H1 (cell line): Measurements from ENCODE around the gene SMTN. TPM values are rescaled to one million over a fixed set of nuclear protein-coding genes. Genes with fewer than 3 reads are reported as not detected.

Experiments used
- CTCF ChIA-PET: fragments of 300-600 bp; sonication (Branson Sonifier 250); formaldehyde crosslinking; loops from one replicate; lab custom pipeline; 2021; ENCODE audit not compliant: partially characterized antibody; lab: Charles Lee
- POLR2A ChIA-PET: fragments of 300-600 bp; sonication (Branson Sonifier 250); formaldehyde crosslinking; loops from one replicate; lab custom pipeline; 2021; ENCODE audit warnings: inconsistent platforms; ENCODE audit not compliant: partially characterized antibody; lab: Charles Lee
- DNase-seq, 2 experiments: peaks; one replicate each; pipeline versions ENCODE4 v3.0.0 to v3.0.0-alpha.2; 2010 to 2022; ENCODE audit warnings: low spot score in 2 of 2, low read depth in 1 of 2, mixed read lengths in 1 of 2
- FAIRE-seq: peaks from 2 replicates; lab custom pipeline; 2011; peaks lifted over from hg19 to GRCh38; lab: Jason Lieb, UNC
- H2AFZ ChIP-seq: 2 replicates; pipeline ENCODE4 v1.8.1; 2012; ENCODE audit warnings: low read length, inconsistent platforms
- H2AK5ac ChIP-seq: 2 replicates; pipeline ENCODE4 v1.6.1; 2013; ENCODE audit warnings: low read depth, low read length
- H2BK120ac ChIP-seq: replicated peaks from 2 replicates; pipeline ENCODE3; 2013; ENCODE audit warnings: low read depth, low read length, inconsistent platforms
- H2BK12ac ChIP-seq: 2 replicates; pipeline ENCODE4 v1.6.1; 2013; ENCODE audit warnings: low read depth, low read length
- H2BK15ac ChIP-seq: 2 replicates; pipeline ENCODE4 v1.6.1; 2013; ENCODE audit warnings: low read length
- H2BK20ac ChIP-seq: 2 replicates; pipeline ENCODE4 v1.6.1; 2013; ENCODE audit warnings: low read length
- H2BK5ac ChIP-seq: 2 replicates; pipeline ENCODE4 v1.6.1; 2013; ENCODE audit warnings: low read depth, low read length
- H3K14ac ChIP-seq: 2 replicates; pipeline ENCODE4 v1.6.1; 2013; ENCODE audit warnings: inconsistent platforms; ENCODE audit not compliant: insufficient read length
- H3K18ac ChIP-seq: 2 replicates; pipeline ENCODE4 v1.6.1; 2013; ENCODE audit warnings: low read length; ENCODE audit errors: extremely low read depth
- H3K23ac ChIP-seq: 2 replicates; pipeline ENCODE4 v1.6.1; 2013; ENCODE audit warnings: inconsistent platforms; ENCODE audit not compliant: insufficient read length
- H3K23me2 ChIP-seq: 2 replicates; pipeline ENCODE4 v1.6.1; 2013; ENCODE audit warnings: low read depth, low read length
- H3K27ac ChIP-seq: 2 replicates; pipeline ENCODE4 v1.6.1; 2011; ENCODE audit warnings: low read depth, low read length, inconsistent platforms
- H3K27me3 ChIP-seq, 4 experiments: replicated peaks in 1 of 4; 1 replicate in 1 of 4; 2 replicates in 3 of 4; pipeline versions ENCODE4 v1.6.1 to v1.8.1; 2011 to 2013; ENCODE audit warnings: low read length in 3 of 4, mild to moderate bottlenecking in 3 of 4, inconsistent platforms in 2 of 4, mixed read lengths in 2 of 4, moderate library complexity in 1 of 4; ENCODE audit not compliant: control insufficient read depth in 3 of 4, insufficient read depth in 3 of 4; ENCODE audit errors: extremely low read depth in 1 of 4
- H3K36me3 ChIP-seq, 4 experiments: 2 replicates each; pipeline versions ENCODE4 v1.6.1 to v1.8.1; 2011 to 2013; ENCODE audit warnings: mild to moderate bottlenecking in 4 of 4, low read length in 3 of 4, moderate library complexity in 2 of 4, control low read depth in 1 of 4, inconsistent platforms in 1 of 4; ENCODE audit not compliant: insufficient read depth in 4 of 4, control insufficient read depth in 2 of 4
- H3K4ac ChIP-seq: replicated peaks from 2 replicates; pipeline ENCODE3; 2013; ENCODE audit warnings: low read length, low read depth, mixed read lengths, inconsistent platforms; ENCODE audit not compliant: insufficient read length
- H3K4me1 ChIP-seq, 4 experiments: replicated peaks in 1 of 4; 1 replicate in 1 of 4; 2 replicates in 3 of 4; pipeline versions ENCODE4 v1.6.1 to v1.8.1; 2011 to 2013; ENCODE audit warnings: low read length in 3 of 4, inconsistent platforms in 2 of 4, mixed read lengths in 1 of 4; ENCODE audit not compliant: insufficient read depth in 4 of 4, control insufficient read depth in 3 of 4
- H3K4me2 ChIP-seq, 2 experiments: 2 replicates each; pipeline versions ENCODE4 v1.6.1 to v1.8.1; 2011 to 2013; ENCODE audit warnings: low read depth in 2 of 2, low read length in 2 of 2, control low read depth in 1 of 2, inconsistent platforms in 1 of 2, mild to moderate bottlenecking in 1 of 2; ENCODE audit not compliant: insufficient read depth in 1 of 2
- H3K4me3 ChIP-seq, 4 experiments: fragments of 200-600, 300-600 bp in 1 of 4; sonication (generic), shearing (Covaris generic), sonication (Bioruptor Twin) in 1 of 4; 2 replicates each; pipeline versions ENCODE4 v1.5.1 to v1.8.1; 2011 to 2016; ENCODE audit warnings: low read length in 4 of 4, low read depth in 3 of 4, control low read depth in 2 of 4, inconsistent platforms in 2 of 4, mild to moderate bottlenecking in 2 of 4, mixed read lengths in 1 of 4, moderate library complexity in 1 of 4; ENCODE audit not compliant: insufficient read depth in 2 of 4; ENCODE audit errors: extremely low read depth in 1 of 4
- H3K56ac ChIP-seq: replicated peaks from 2 replicates; pipeline ENCODE3; 2013; ENCODE audit warnings: low read depth, mild to moderate bottlenecking, mixed read lengths, low read length, inconsistent platforms; ENCODE audit not compliant: insufficient read length
- H3K79me1 ChIP-seq: 2 replicates; pipeline ENCODE4 v1.6.1; 2013; ENCODE audit warnings: low read depth, low read length, control low read depth
- H3K79me2 ChIP-seq, 2 experiments: 2 replicates each; pipeline versions ENCODE4 v1.6.1 to v1.8.1; 2012 to 2013; ENCODE audit warnings: low read length in 2 of 2, mild to moderate bottlenecking in 2 of 2, inconsistent platforms in 1 of 2; ENCODE audit not compliant: insufficient read depth in 2 of 2, control insufficient read depth in 1 of 2
- H3K9ac ChIP-seq, 4 experiments: replicated peaks in 1 of 4; 1 replicate in 1 of 4; 2 replicates in 3 of 4; pipeline versions ENCODE4 v1.6.1 to v1.8.1; 2011 to 2013; ENCODE audit warnings: low read depth in 3 of 4, low read length in 3 of 4, control low read depth in 2 of 4, mild to moderate bottlenecking in 2 of 4, moderate library complexity in 2 of 4, inconsistent platforms in 1 of 4; ENCODE audit errors: extremely low read depth in 1 of 4
- H3K9me3 ChIP-seq, 2 experiments: 2 replicates each; pipeline versions ENCODE4 v1.6.1 to v1.8.1; 2012 to 2013; ENCODE audit warnings: mild to moderate bottlenecking in 2 of 2, moderate library complexity in 2 of 2, control low read depth in 1 of 2, inconsistent platforms in 1 of 2, low read depth in 1 of 2, low read length in 1 of 2, mixed read lengths in 1 of 2; ENCODE audit not compliant: insufficient read depth in 2 of 2
- H4K20me1 ChIP-seq, 2 experiments: replicated peaks in 1 of 2; 2 replicates each; pipeline versions ENCODE3 to v1.8.1; 2011 to 2013; ENCODE audit warnings: inconsistent platforms in 2 of 2, low read length in 2 of 2, mild to moderate bottlenecking in 1 of 2; ENCODE audit not compliant: insufficient read depth in 2 of 2, control insufficient read depth in 1 of 2
- H4K5ac ChIP-seq: 2 replicates; pipeline ENCODE4 v1.6.1; 2013; ENCODE audit warnings: low read length, low read depth, mixed read lengths, inconsistent platforms; ENCODE audit not compliant: insufficient read length
- H4K8ac ChIP-seq: 2 replicates; pipeline ENCODE4 v1.8.0; 2013; ENCODE audit warnings: mild to moderate bottlenecking, moderate library complexity, low read length, inconsistent platforms; ENCODE audit not compliant: insufficient read depth; ENCODE audit errors: extremely low read depth
- H4K91ac ChIP-seq: replicated peaks from 2 replicates; pipeline ENCODE3; 2013; ENCODE audit warnings: low read length, mixed read lengths, inconsistent platforms; ENCODE audit not compliant: insufficient read length
- BCL11A ChIP-seq, 2 experiments: IDR thresholded peaks; one replicate each; pipeline ENCODE4 v1.6.1; 2011; ENCODE audit warnings: low read depth in 2 of 2, low read length in 2 of 2, mild to moderate bottlenecking in 2 of 2
- BRCA1 ChIP-seq: IDR thresholded peaks from 2 replicates; pipeline ENCODE4 v1.6.1; 2012; ENCODE audit warnings: low read depth, low read length, improper control_type of control experiment
- CBX8 ChIP-seq: fragments of 300-800, 300-1000 bp; sonication (generic); IDR thresholded peaks from 2 replicates; pipeline ENCODE4 v1.7.1; 2016; ENCODE audit warnings: low read depth, low read length, borderline replicate concordance
- EZH2 ChIP-seq: fragments of 200-600 bp; sonication (generic); IDR thresholded peaks from 2 replicates; pipeline ENCODE4 v1.7.1; 2012; ENCODE audit warnings: low read depth, mild to moderate bottlenecking, moderate library complexity, low read length, inconsistent platforms; ENCODE audit not compliant: severe bottlenecking
- HDAC2 ChIP-seq, 2 experiments: fragments of 300-600 bp in 1 of 2; sonication (generic) in 1 of 2; IDR thresholded peaks; 2 replicates each; pipeline ENCODE4 v1.6.1; 2011 to 2012; ENCODE audit warnings: low read depth in 2 of 2, low read length in 2 of 2, mild to moderate bottlenecking in 2 of 2, moderate library complexity in 2 of 2, borderline replicate concordance in 1 of 2, inconsistent platforms in 1 of 2
- KDM5A ChIP-seq: fragments of 200-600 bp; IDR thresholded peaks from 2 replicates; pipeline ENCODE4 v1.7.1; 2012; ENCODE audit warnings: mild to moderate bottlenecking, low read length, inconsistent platforms, mixed read lengths
- RNF2 ChIP-seq: fragments of 200-900, 300-1000 bp; sonication (generic); IDR thresholded peaks from 2 replicates; pipeline ENCODE4 v1.7.1; 2016; ENCODE audit warnings: borderline replicate concordance, low read depth, mild to moderate bottlenecking, antibody characterized with exemption, low read length; ENCODE audit not compliant: poor library complexity, severe bottlenecking; ENCODE audit errors: missing control alignments
- SIX5 ChIP-seq: IDR thresholded peaks from 2 replicates; pipeline ENCODE4 v1.6.1; 2011; ENCODE audit warnings: mild to moderate bottlenecking, low read depth, low read length
- SP1 ChIP-seq: IDR thresholded peaks from 2 replicates; pipeline ENCODE4 v1.6.1; 2011; ENCODE audit warnings: low read depth, low read length
- SRF ChIP-seq: IDR thresholded peaks from 2 replicates; pipeline ENCODE4 v1.6.1; 2011; ENCODE audit warnings: mild to moderate bottlenecking, low read depth, low read length, moderate library complexity
- WGBS, 2 experiments: shearing (Covaris generic) in 1 of 2; methylation state at CpG; one replicate each; pipeline versions ENCODE4 v1.1.6 to v1.1.7; 2013 to 2015; ENCODE audit warnings: low lambda C conversion rate in 2 of 2, mixed read lengths in 2 of 2, inconsistent platforms in 1 of 2, low coverage in 1 of 2, missing lambda C conversion rate in 1 of 2; ENCODE audit not compliant: insufficient replicate concordance in 2 of 2, insufficient coverage in 1 of 2, insufficient read length in 1 of 2; ENCODE audit errors: extremely low coverage in 1 of 2, missing lambda C conversion rate in 1 of 2; 5-methylcytosine and 5-hydroxymethylcytosine counted together
- polyA plus RNA-seq, 7 experiments: library from polyadenylated mRNA; depleted of rRNA in 3 of 7; stranded (reverse) in 5 of 7; unstranded in 2 of 7; fragments of >200 nt in 5 of 7; fragments of 200-250 nt in 2 of 7; gene quantifications; 1 replicate in 5 of 7; 2 replicates in 1 of 7; 4 replicates in 1 of 7; pipeline versions ENCODE4 v1.2.1 to v1.2.3, GENCODE V29; 2011 to 2013; ENCODE audit warnings: missing spikeins in 2 of 7, mixed read lengths in 2 of 7
- total RNA-seq: library from RNA; stranded (reverse); fragmentation: NEBNext Ultra II Directional; extraction: Animal tissue kit (Norgen Biotek cat#: 25700); gene quantifications from 2 replicates; pipeline ENCODE4 v1.2.1, GENCODE V29; 2021

Gene SMTN
- total and polyA plus RNA-seq, 2 of the 8 experiments (the other 6 are each of a cell fraction or from before 2014, with no cell fraction given): 12.3 to 20.8 TPM

DNA sequence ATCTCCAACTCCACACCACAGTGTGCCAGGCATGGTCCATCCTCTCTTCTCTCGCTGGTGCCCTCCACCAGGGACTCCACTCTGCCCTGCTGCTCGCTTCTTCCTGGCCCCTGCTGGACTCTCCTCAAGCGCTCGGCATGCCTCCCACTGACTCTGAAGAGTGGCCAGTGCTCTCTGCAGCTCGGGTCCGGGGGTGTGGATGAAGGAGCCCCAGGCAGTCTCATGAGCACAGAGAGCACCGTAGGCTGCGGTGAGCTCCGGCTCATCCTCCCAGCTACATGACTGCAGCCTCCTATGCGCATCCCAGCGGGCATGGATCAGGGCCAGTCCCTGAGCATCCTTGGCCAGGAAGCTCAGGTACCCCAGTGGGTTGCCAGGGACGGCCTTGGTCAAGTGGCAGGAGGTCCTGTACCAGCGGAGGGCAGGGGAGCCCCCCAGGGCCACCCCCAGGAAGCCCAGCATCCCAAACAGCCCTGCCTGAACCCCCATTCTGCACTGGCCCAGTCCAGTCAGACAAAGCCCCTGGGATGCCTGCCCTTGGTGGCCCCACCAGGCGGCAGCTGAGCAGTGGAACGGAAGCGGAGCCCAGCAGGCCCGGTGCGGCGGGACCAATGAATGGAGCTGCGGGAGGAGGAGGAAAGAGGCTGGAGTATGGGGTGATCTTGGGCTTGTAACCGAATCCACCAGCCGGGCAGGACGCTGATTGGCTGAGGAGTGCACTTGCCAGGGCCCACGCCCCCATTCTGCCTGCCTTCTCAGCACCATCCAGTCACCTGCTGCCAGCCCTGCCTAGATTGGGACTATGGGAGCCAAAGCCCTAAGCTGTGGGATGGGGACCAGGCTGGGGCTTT is 59.0 kb downstream of the SMTN start, which contains the start of gene PLA2G3:
Gene PLA2G3 (minus strand): TSS at position 643 of the 851 bp plus-strand sequence. CDS start 154 bp downstream, at position 489.
- FAIRE-seq: peak; percentile 94
- H3K36me3 ChIP-seq: peaks cover 6 to 18% (median 9%) of the 10 kb centered on the region in 4 experiments; a peak in 7 of 8 replicates
- ChIA-PET CTCF (interaction anchor here (0.5 to 6.1 kb wide), 17 partner anchors 8 to 158 kb away, joined by 3 to 49 read pairs (median 4); partner anchors contain the start of gene SELENOM), POLR2A (interaction anchor here (0.6 to 2.7 kb wide), 10 partner anchors 9 to 56 kb away, joined by 3 to 12 read pairs (median 4); partner anchors contain the start of gene SELENOM)
- H2BK12ac ChIP-seq: peak within 1 kb of the TSS; percentile 99
- H3K4me2 ChIP-seq: peak within 1 kb of the TSS; percentile 87 to 99
- peak within 1 kb of the TSS; percentile 59 for H3K27ac ChIP-seq
- peak within 1 kb of the TSS; percentile 93 for H3K56ac ChIP-seq
- no peak within 1 kb of the TSS for H2AFZ ChIP-seq
- H2BK120ac ChIP-seq: peak within 1 kb of the TSS; percentile 93
- peak within 1 kb of the TSS; percentile 90 for H4K8ac ChIP-seq
- WGBS, 2 experiments: 6% methylated on average over 22 of the region's 24 CpGs; no CpG with 5 or more reads in 1 of the 2 experiments
- peaks cover 0 to 20% of the 10 kb centered on the region in 2 experiments; a peak in 3 of 4 replicates for H3K79me2 ChIP-seq
- H3K9ac ChIP-seq: peak within 1 kb of the TSS; percentile 55 to 69 (median 65)
- peak within 1 kb of the TSS; percentile 97 for H2BK20ac ChIP-seq
- H4K5ac ChIP-seq: peak within 1 kb of the TSS; percentile 42
- peak within 1 kb of the TSS; percentile 96 for H3K4ac ChIP-seq
- H3K14ac ChIP-seq: peak within 1 kb of the TSS; percentile 67
- no peak within 1 kb of the TSS for H3K23ac ChIP-seq
- peak within 1 kb of the TSS; percentile 93 for H2BK5ac ChIP-seq
- peak within 1 kb of the TSS; percentile 92 for H2BK15ac ChIP-seq
- H3K4me3 ChIP-seq: peak within 1 kb of the TSS; percentile 50 to 77 (median 55)
- H2AK5ac ChIP-seq: peak within 1 kb of the TSS; percentile 92
- peak within 1 kb of the TSS; percentile 93 for H3K18ac ChIP-seq
- H4K20me1 ChIP-seq: peaks cover 4 to 15% of the 10 kb centered on the region in 2 experiments
- H3K9me3 ChIP-seq: no peaks in the 10 kb centered on the region
- peak within 1 kb of the TSS; percentile 98 for H4K91ac ChIP-seq
- 0 out of 7 replicates have a peak, but pooled peaks cover 0 to 3% (median 0%) of the 10 kb centered on the region in 4 experiments for H3K27me3 ChIP-seq
- H3K23me2 ChIP-seq: peaks cover 12% of the 10 kb centered on the region
- H3K79me1 ChIP-seq: peaks cover 15% of the 10 kb centered on the region; the same call in 1 of the 2 replicates
- peak; percentile 85 to 91 for DNase-seq
- H3K4me1 ChIP-seq: peaks cover 7 to 25% (median 17%) of the 10 kb centered on the region in 4 experiments
- TF ChIP-seq EZH2 (no peak), KDM5A (no peak; the same call in 1 of the 2 replicates), BCL11A (IDR thresholded peaks at IDR 0.05; ENCODE audit: low read depth in 2 of 2, low read length in 2 of 2) (no peak), SIX5 (no peak), HDAC2 (IDR thresholded peaks at IDR 0.05; ENCODE audit: borderline replicate concordance in 1 of 2, low read depth in 2 of 2, low read length in 2 of 2) (no peak), CBX8 (no peak), SRF (no peak), SP1 (peak; percentile 82), RNF2 (no peak), BRCA1 (no peak)
